Measurements from ENCODE around the gene SERPINH1. TPM values are rescaled to one million over a fixed set of nuclear protein-coding genes. Genes with fewer than 3 reads are reported as not detected.

Gene SERPINH1
- total and polyA plus RNA-seq, 2 of the 13 experiments (the other 11 are each of a cell fraction or from before 2014, with no cell fraction given) = 83.6 to 83.8 TPM

GRCh38 chr11:75532200-75533048 lies 29.6 kb upstream of the SERPINH1 start:
- TF ChIP-seq ZKSCAN1 (IDR thresholded peaks at IDR 0.05; ENCODE audit: low read length) = peak; percentile 96
- TF ChIP-seq KLF12 (CRISPR knock-in tag; IDR thresholded peaks at IDR 0.05; ENCODE audit: borderline replicate concordance) = peak; percentile 93; the same call in 1 of the 2 replicates
- peak; percentile 92 for TF ChIP-seq RAD21 (CRISPR knock-in tag; IDR thresholded peaks at IDR 0.05)
- 0 out of 2 replicates have a peak, but pooled peaks have one; percentile 26 for TF ChIP-seq MIXL1 (CRISPR knock-in tag; IDR thresholded peaks at IDR 0.05)
- TF ChIP-seq, protein P1, sequence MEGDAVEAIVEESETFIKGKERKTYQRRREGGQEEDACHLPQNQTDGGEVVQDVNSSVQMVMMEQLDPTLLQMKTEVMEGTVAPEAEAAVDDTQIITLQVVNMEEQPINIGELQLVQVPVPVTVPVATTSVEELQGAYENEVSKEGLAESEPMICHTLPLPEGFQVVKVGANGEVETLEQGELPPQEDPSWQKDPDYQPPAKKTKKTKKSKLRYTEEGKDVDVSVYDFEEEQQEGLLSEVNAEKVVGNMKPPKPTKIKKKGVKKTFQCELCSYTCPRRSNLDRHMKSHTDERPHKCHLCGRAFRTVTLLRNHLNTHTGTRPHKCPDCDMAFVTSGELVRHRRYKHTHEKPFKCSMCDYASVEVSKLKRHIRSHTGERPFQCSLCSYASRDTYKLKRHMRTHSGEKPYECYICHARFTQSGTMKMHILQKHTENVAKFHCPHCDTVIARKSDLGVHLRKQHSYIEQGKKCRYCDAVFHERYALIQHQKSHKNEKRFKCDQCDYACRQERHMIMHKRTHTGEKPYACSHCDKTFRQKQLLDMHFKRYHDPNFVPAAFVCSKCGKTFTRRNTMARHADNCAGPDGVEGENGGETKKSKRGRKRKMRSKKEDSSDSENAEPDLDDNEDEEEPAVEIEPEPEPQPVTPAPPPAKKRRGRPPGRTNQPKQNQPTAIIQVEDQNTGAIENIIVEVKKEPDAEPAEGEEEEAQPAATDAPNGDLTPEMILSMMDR (CRISPR knock-in tag; IDR thresholded peaks at IDR 0.05) = peak; percentile 92
- 0 out of 2 replicates have a peak, but pooled peaks have one; percentile 33 for TF ChIP-seq ZNF24 (IDR thresholded peaks at IDR 0.05)
- TF ChIP-seq FOSL2 (CRISPR knock-in tag; IDR thresholded peaks at IDR 0.05) = 0 out of 2 replicates have a peak, but pooled peaks have one; percentile 13
- TF ChIP-seq PRDM15 (CRISPR knock-in tag; IDR thresholded peaks at IDR 0.05) = peak; percentile 75; the same call in 1 of the 2 replicates
- TF ChIP-seq SRSF1 (optimal IDR thresholded peaks at IDR 0.05; ENCODE audit: low read depth, low read length) = no peak
- TF ChIP-seq TSC22D2 (CRISPR knock-in tag; IDR thresholded peaks at IDR 0.05; ENCODE audit: borderline replicate concordance) = no peak
- TF ChIP-seq SMC3 (IDR thresholded peaks at IDR 0.05; ENCODE audit: low read length) = peak; percentile 97
- peak; percentile 35 for TF ChIP-seq TEAD3 (CRISPR knock-in tag; optimal IDR thresholded peaks at IDR 0.05; ENCODE audit: borderline replicate concordance)
- TF ChIP-seq SSRP1 (CRISPR knock-in tag; IDR thresholded peaks at IDR 0.05) = no peak
- peak; percentile 51 for TF ChIP-seq ZNF652 (CRISPR knock-in tag; IDR thresholded peaks at IDR 0.05; ENCODE audit: borderline replicate concordance, low read depth)
- peak; percentile 97 for TF ChIP-seq STAG1 (CRISPR knock-in tag; IDR thresholded peaks at IDR 0.05)
- peak; percentile 22; the same call in 1 of the 2 replicates for TF ChIP-seq THAP11 (CRISPR knock-in tag; IDR thresholded peaks at IDR 0.05)
- no peak for TF ChIP-seq RFX5 (IDR thresholded peaks at IDR 0.05; ENCODE audit: low read depth, low read length)
- H3K9me3 ChIP-seq (ENCODE audit: low read length) = no peaks in the 10 kb centered on the region
- DNase-seq (ENCODE audit: low spot score) (peak; percentile 70), FAIRE-seq (peak; percentile 83), ATAC-seq (peak; percentile 40)
- in situ Hi-C loops (cut with HindIII; ENCODE audit: extremely low pct_ligation_motif_present, low pct_unique_long_range_greater_than_20kb) (loop anchor here (5.0 kb wide), 3 partner anchors 35 to 145 kb away; no protein-coding TSS in a partner anchor), intact Hi-C loops (cut with micrococcal nuclease; ENCODE audit: unreplicated experiment) (loop anchor here (1.0 kb wide), 3 partner anchors 36 to 144 kb away; no protein-coding TSS in a partner anchor)
- CTCF ChIA-PET (ENCODE audit: low intra/inter-chr PET ratio, low total read pairs) = interaction anchor here (0.7 to 3.0 kb wide), 5 partner anchors 36 to 144 kb away, joined by 3 to 51 read pairs (median 11); no protein-coding TSS in a partner anchor
- H3K27me3 ChIP-seq (ENCODE audit: control insufficient read depth in 1 of 2, insufficient read depth in 2 of 2, low read length in 2 of 2) = peaks cover 0 to 14% of the 10 kb centered on the region in 2 experiments; a peak in 1 of 5 replicates
- H3K36me3 ChIP-seq (replicated peaks in 1 of 2; ENCODE audit: control insufficient read depth in 1 of 2, insufficient read depth in 2 of 2, low read length in 2 of 2) = no peaks in the 10 kb centered on the region
- no peak overlapping the region for H3K4me2 ChIP-seq (ENCODE audit: low read depth, low read length)
- POLR2A ChIA-PET = interaction anchor here (1.2 kb wide), 1 partner anchor 14 kb away, joined by 4 read pairs; no protein-coding TSS in a partner anchor
- no peak overlapping the region for H3K27ac ChIP-seq (ENCODE audit: extremely low read length, insufficient read depth, low read length)
- no peak overlapping the region for H2AFZ ChIP-seq (ENCODE audit: low read length)
- H3K4me1 ChIP-seq (ENCODE audit: insufficient read depth, low read length) = peaks cover 64% of the 10 kb centered on the region
- no peak overlapping the region for H3K4me3 ChIP-seq (replicated peaks in 1 of 3; ENCODE audit: insufficient read depth in 1 of 3, low read depth in 2 of 3, low read length in 3 of 3)
- no peaks in the 10 kb centered on the region for H3K79me2 ChIP-seq (ENCODE audit: insufficient read depth, low read length)
- BruUV-seq (replicated peaks) = no TSS peak
- H3K9ac ChIP-seq (ENCODE audit: insufficient read depth, low read depth, low read length) = no peak overlapping the region
- peaks cover 2% of the 10 kb centered on the region; the same call in 1 of the 2 replicates for H4K20me1 ChIP-seq (ENCODE audit: insufficient read depth, low read length)
- 42% methylated on average over 7 of the region's 7 CpGs for WGBS (ENCODE audit: low lambda C conversion rate)

Measured in HepG2 (cell line).